ENCODE results near the gene ERICH2. TPM values are rescaled to one million over a fixed set of nuclear protein-coding genes. Genes with fewer than 3 reads are reported as not detected.

ERICH2 gene
- total and polyA plus RNA-seq, 2 of the 13 experiments (the other 11 are each of a cell fraction or from before 2014, with no cell fraction given), result not detected

- TF ChIP-seq ZBTB46 (CRISPR knock-in tag; IDR thresholded peaks at IDR 0.05; ENCODE audit: borderline replicate concordance), result no peak
- TF ChIP-seq IKZF1 (IDR thresholded peaks at IDR 0.05), result no peak
Observed at GRCh38 chr2:170821531-170822289, 51.5 kb downstream of the ERICH2 start (continued).

GRCh38 chr2:170822290-170823087 lies 52.3 kb downstream of the ERICH2 start:
- POLR2A ChIA-PET, result no interaction called here
- ATAC-seq, result peak; percentile 44
- no peak for DNase-seq (ENCODE audit: low spot score)
- Histone ChIP-seq H3K4me3 (replicated peaks in 1 of 3; ENCODE audit: insufficient read depth in 1 of 3, low read depth in 2 of 3, low read length in 3 of 3) (no peak overlapping the region), H3K4me2 (ENCODE audit: low read depth, low read length) (no peak overlapping the region), H4K20me1 (ENCODE audit: insufficient read depth, low read length) (no peaks in the 10 kb centered on the region; the same call in 1 of the 2 replicates), H3K36me3 (replicated peaks in 1 of 2; ENCODE audit: control insufficient read depth in 1 of 2, insufficient read depth in 2 of 2, low read length in 2 of 2) (no peaks in the 10 kb centered on the region), H3K79me2 (ENCODE audit: insufficient read depth, low read length) (no peaks in the 10 kb centered on the region), H3K27ac (ENCODE audit: extremely low read length, insufficient read depth, low read length) (no peak overlapping the region), H2AFZ (ENCODE audit: low read length) (no peak overlapping the region), H3K4me1 (ENCODE audit: insufficient read depth, low read length) (peaks cover 4% of the 10 kb centered on the region), H3K9me3 (ENCODE audit: low read length) (no peaks in the 10 kb centered on the region), H3K9ac (ENCODE audit: insufficient read depth, low read depth, low read length) (no peak overlapping the region), H3K27me3 (ENCODE audit: control insufficient read depth in 1 of 2, insufficient read depth in 2 of 2, low read length in 2 of 2) (peaks cover 11 to 54% of the 10 kb centered on the region in 2 experiments; a peak in 4 of 5 replicates)
- CTCF ChIA-PET (ENCODE audit: low intra/inter-chr PET ratio, low total read pairs), result no interaction called here
- intact Hi-C loops (cut with micrococcal nuclease; ENCODE audit: unreplicated experiment) (no loop called here), in situ Hi-C loops (cut with HindIII; ENCODE audit: extremely low pct_ligation_motif_present, low pct_unique_long_range_greater_than_20kb) (no loop called here)
- WGBS (ENCODE audit: low lambda C conversion rate), result 58% methylated on average over 42 of the region's 43 CpGs
- FAIRE-seq, result no peak
- no TSS peak for BruUV-seq (replicated peaks)
- no peak for TF ChIP-seq ZNF207 (IDR thresholded peaks at IDR 0.05; ENCODE audit: borderline replicate concordance)
- 0 out of 2 replicates have a peak, but pooled peaks have one; percentile 3 for TF ChIP-seq ZNF687 (CRISPR knock-in tag; IDR thresholded peaks at IDR 0.05)
- TF ChIP-seq ZNF800 (CRISPR knock-in tag; IDR thresholded peaks at IDR 0.05), result peak; percentile 58; the same call in 1 of the 2 replicates
- TF ChIP-seq TOE1 (CRISPR knock-in tag; IDR thresholded peaks at IDR 0.05), result no peak
- TF ChIP-seq NFATC3 (CRISPR knock-in tag; IDR thresholded peaks at IDR 0.05), result no peak
- no peak for TF ChIP-seq MBNL3 (CRISPR knock-in tag; conservative IDR thresholded peaks at IDR 0.05)
- TF ChIP-seq ZNF556 (CRISPR knock-in tag; IDR thresholded peaks at IDR 0.05; ENCODE audit: borderline replicate concordance), result no peak
- TF ChIP-seq NFKBIZ (CRISPR knock-in tag; IDR thresholded peaks at IDR 0.05), result no peak
- TF ChIP-seq ZNF570 (CRISPR knock-in tag; IDR thresholded peaks at IDR 0.05; ENCODE audit: borderline replicate concordance), result no peak
- no peak for TF ChIP-seq MAF1 (CRISPR knock-in tag; IDR thresholded peaks at IDR 0.05; ENCODE audit: borderline replicate concordance)
- TF ChIP-seq NPAS2 (CRISPR knock-in tag; IDR thresholded peaks at IDR 0.05; ENCODE audit: borderline replicate concordance), result no peak
- no peak for TF ChIP-seq ZNF24 (IDR thresholded peaks at IDR 0.05)
